Small intestine (tissue), 7 donors: ENCODE measurements around the gene SMIM20. TPM values are rescaled to one million over a fixed set of nuclear protein-coding genes. Genes with fewer than 3 reads are reported as not detected.

Experiments
- DNase-seq, 2 donors: peaks; one replicate each; pipeline versions ENCODE4 v3.0.0 to v3.0.0-alpha.2; 2013
- FAIRE-seq: peaks from 2 replicates; lab custom pipeline; 2012; peaks lifted over from hg19 to GRCh38; lab: Jason Lieb, UNC
- H3K27ac ChIP-seq, 3 donors: one replicate each; pipeline ENCODE4 v1.5.1; 2013; ENCODE audit warnings: low read length in 2 of 3, mild to moderate bottlenecking in 2 of 3, control low read depth in 1 of 3, inconsistent platforms in 1 of 3, low read depth in 1 of 3, moderate library complexity in 1 of 3
- H3K27me3 ChIP-seq, 3 donors: one replicate each; pipeline ENCODE4 v1.6.1; 2013; ENCODE audit warnings: low read length in 3 of 3, inconsistent platforms in 1 of 3; ENCODE audit not compliant: control insufficient read depth in 3 of 3, insufficient read depth in 3 of 3
- H3K36me3 ChIP-seq, 3 donors: one replicate each; pipeline ENCODE4 v1.6.1; 2013; ENCODE audit warnings: low read length in 3 of 3, inconsistent platforms in 1 of 3, low read depth in 1 of 3, mild to moderate bottlenecking in 1 of 3, moderate library complexity in 1 of 3; ENCODE audit not compliant: control insufficient read depth in 3 of 3, insufficient read depth in 2 of 3
- H3K4me1 ChIP-seq, 3 donors: one replicate each; pipeline ENCODE4 v1.6.1; 2013; ENCODE audit warnings: low read length in 2 of 3, inconsistent platforms in 1 of 3, low read depth in 1 of 3, mild to moderate bottlenecking in 1 of 3, moderate library complexity in 1 of 3; ENCODE audit not compliant: control insufficient read depth in 3 of 3, insufficient read depth in 2 of 3
- H3K4me3 ChIP-seq, 3 donors: one replicate each; pipeline ENCODE4 v1.5.1; 2013; ENCODE audit warnings: low read length in 3 of 3, control low read depth in 1 of 3, inconsistent platforms in 1 of 3, low read depth in 1 of 3, mild to moderate bottlenecking in 1 of 3, moderate library complexity in 1 of 3
- H3K9me3 ChIP-seq, 2 donors: one replicate each; pipeline ENCODE4 v1.6.1; 2013; ENCODE audit warnings: low read depth in 1 of 2, low read length in 1 of 2; ENCODE audit not compliant: control insufficient read depth in 2 of 2, insufficient read depth in 1 of 2
- WGBS, 3 donors: extraction: QIAGEN DNeasy Blood & Tissue Kit; methylation state at CpG; one replicate each; pipeline ENCODE4 v1.1.7; 2013; 5-methylcytosine and 5-hydroxymethylcytosine counted together
- polyA plus RNA-seq, 4 donors: library from polyadenylated mRNA; stranded (reverse) in 3 of 4; unstranded in 1 of 4; fragments of 200-250 nt in 3 of 4; fragments of 120-200 nt in 1 of 4; gene quantifications; one replicate each; pipeline versions ENCODE4 v1.2.1 to v1.2.3, GENCODE V29; 2013
- donor health status: healthy with polysubstance abuse.
- donor health status: control.
- donor health status: control.
- donor health status: Bipolar disorder and iron deficiency.
- donor health status: healthy.

The SMIM20 gene
- polyA plus RNA-seq, 4 donors = 50.1 to 101 (median 75.5) TPM

- H3K4me1 ChIP-seq = no peaks in the 10 kb centered on the region
- no peaks in the 10 kb centered on the region for H3K27me3 ChIP-seq
- no peaks in the 10 kb centered on the region for H3K36me3 ChIP-seq
- DNase-seq (no peak), FAIRE-seq (no peak)
- no peak overlapping the region for H3K4me3 ChIP-seq
- H3K27ac ChIP-seq = no peak overlapping the region
- H3K9me3 ChIP-seq = no peaks in the 10 kb centered on the region
- WGBS, 3 donors = 87 to 92% (median 91%) methylated on average over 8 of the region's 8 CpGs
Measured at GRCh38 chr4:25958110-25958509, 44.1 kb downstream of the SMIM20 start.

GRCh38 chr4:25962393-25962792 lies 48.4 kb downstream of the SMIM20 start:
- Histone ChIP-seq H3K9me3 (no peaks in the 10 kb centered on the region), H3K36me3 (no peaks in the 10 kb centered on the region), H3K27me3 (no peaks in the 10 kb centered on the region), H3K27ac (no peak overlapping the region), H3K4me1 (no peaks in the 10 kb centered on the region), H3K4me3 (no peak overlapping the region)
- FAIRE-seq (no peak), DNase-seq (no peak)
- 92 to 96% (median 93%) methylated on average over 7 of the region's 7 CpGs for WGBS, 3 donors

GRCh38 chr4:25965629-25966028 lies 51.6 kb downstream of the SMIM20 start:
- DNase-seq = no peak
- Histone ChIP-seq H3K36me3 (no peaks in the 10 kb centered on the region), H3K9me3 (no peaks in the 10 kb centered on the region), H3K27me3 (no peaks in the 10 kb centered on the region), H3K4me1 (peaks cover 0 to 5% (median 0%) of the 10 kb centered on the region in 3 donors), H3K27ac (no peak overlapping the region), H3K4me3 (no peak overlapping the region)
- FAIRE-seq = no peak
- WGBS, 3 donors = 91 to 92% (median 91%) methylated on average over 4 of the region's 4 CpGs

- H3K4me3 ChIP-seq = no peak overlapping the region
- H3K36me3 ChIP-seq = no peaks in the 10 kb centered on the region
- no peak for DNase-seq
- H3K9me3 ChIP-seq = no peaks in the 10 kb centered on the region
- H3K27ac ChIP-seq = no peak overlapping the region
- H3K27me3 ChIP-seq = no peaks in the 10 kb centered on the region
- peaks cover 0 to 9% (median 0%) of the 10 kb centered on the region in 3 donors for H3K4me1 ChIP-seq
- 80 to 94% (median 83%) methylated on average over 3 of the region's 3 CpGs for WGBS, 3 donors
- no peak for FAIRE-seq
Measured at GRCh38 chr4:25966171-25966570, 52.2 kb downstream of the SMIM20 start.

GRCh38 chr4:25969374-25970155 lies 55.5 kb downstream of the SMIM20 start:
- WGBS, 3 donors = 77 to 80% (median 78%) methylated on average over 13 of the region's 13 CpGs
- no peaks in the 10 kb centered on the region for H3K36me3 ChIP-seq
- DNase-seq = no peak
- no peaks in the 10 kb centered on the region for H3K27me3 ChIP-seq
- H3K4me3 ChIP-seq = no peak overlapping the region
- H3K4me1 ChIP-seq = peaks cover 0 to 14% (median 0%) of the 10 kb centered on the region in 3 donors
- peak overlapping the region in 1 of 3 donors; percentile 52 for H3K27ac ChIP-seq
- FAIRE-seq = no peak
- no peaks in the 10 kb centered on the region for H3K9me3 ChIP-seq

GRCh38 chr4:25970226-25970675 lies 56.2 kb downstream of the SMIM20 start:
- FAIRE-seq = no peak
- H3K27ac ChIP-seq = peak overlapping the region in 2 of 3 donors; percentile 27 to 52
- WGBS, 3 donors = 30 to 53% (median 41%) methylated on average over 13 of the region's 13 CpGs

GRCh38 chr4:25970691-25971432 lies 56.8 kb downstream of the SMIM20 start:
- WGBS, 3 donors = 39 to 72% (median 39%) methylated on average over 6 of the region's 6 CpGs

More at GRCh38 chr4:25970226-25970675, 56.2 kb downstream of the SMIM20 start:
- Histone ChIP-seq H3K4me1 (peaks cover 0 to 14% (median 0%) of the 10 kb centered on the region in 3 donors), H3K27me3 (no peaks in the 10 kb centered on the region), H3K36me3 (no peaks in the 10 kb centered on the region), H3K4me3 (no peak overlapping the region), H3K9me3 (no peaks in the 10 kb centered on the region)
- DNase-seq = peak in 1 of 2 donors; percentile 27

GRCh38 chr4:25972366-25972765 lies 58.3 kb downstream of the SMIM20 start:
- WGBS, 3 donors = 92 to 97% (median 95%) methylated on average over 4 of the region's 4 CpGs
- no peak overlapping the region for H3K27ac ChIP-seq
- DNase-seq (no peak), FAIRE-seq (no peak)
- H3K27me3 ChIP-seq = no peaks in the 10 kb centered on the region
- H3K9me3 ChIP-seq = no peaks in the 10 kb centered on the region
- no peak overlapping the region for H3K4me3 ChIP-seq
- H3K36me3 ChIP-seq = no peaks in the 10 kb centered on the region
- H3K4me1 ChIP-seq = peaks cover 0 to 14% (median 0%) of the 10 kb centered on the region in 3 donors

More at GRCh38 chr4:25970691-25971432, 56.8 kb downstream of the SMIM20 start:
- Histone ChIP-seq H3K4me1 (peaks cover 0 to 14% (median 0%) of the 10 kb centered on the region in 3 donors), H3K4me3 (no peak overlapping the region), H3K27me3 (no peaks in the 10 kb centered on the region), H3K36me3 (no peaks in the 10 kb centered on the region), H3K9me3 (no peaks in the 10 kb centered on the region), H3K27ac (peak overlapping the region in 2 of 3 donors; percentile 27 to 52)
- DNase-seq = peak; percentile 61 to 70
- FAIRE-seq = no peak
